GM12872 (cell line): ENCODE data around the gene ME2.

Experiments
- CTCF ChIP-seq: IDR thresholded peaks from 3 replicates; pipeline ENCODE4 v1.5.1; 2011; ENCODE audit warnings: low read depth, mild to moderate bottlenecking, low read length, moderate library complexity; ENCODE audit not compliant: insufficient read depth

ME2 gene

DNA sequence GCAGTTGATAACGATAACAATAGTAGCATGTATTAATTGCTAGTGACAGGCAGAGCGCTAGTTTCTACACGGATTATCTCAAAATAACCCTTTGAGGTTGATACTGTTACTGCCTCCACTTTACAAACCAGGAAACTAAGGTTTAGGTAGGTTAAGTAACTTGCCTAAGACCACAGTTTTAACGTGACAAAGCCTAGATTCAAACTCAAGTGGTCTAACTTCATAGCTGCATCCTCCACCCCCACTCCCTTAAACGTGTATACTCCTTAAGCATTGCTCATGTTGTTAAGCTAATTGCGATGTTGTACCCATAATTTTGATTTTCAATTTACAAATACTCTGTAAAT, 1.2 kb downstream of the ME2 start:
- TF ChIP-seq CTCF, result no peak

- TF ChIP-seq CTCF, result no peak
Observed at GRCh38 chr18:50886929-50887328, 8.0 kb downstream of the ME2 start.

- TF ChIP-seq CTCF, result no peak
Observed at GRCh38 chr18:50895350-50896045, 16.6 kb downstream of the ME2 start.

DNA sequence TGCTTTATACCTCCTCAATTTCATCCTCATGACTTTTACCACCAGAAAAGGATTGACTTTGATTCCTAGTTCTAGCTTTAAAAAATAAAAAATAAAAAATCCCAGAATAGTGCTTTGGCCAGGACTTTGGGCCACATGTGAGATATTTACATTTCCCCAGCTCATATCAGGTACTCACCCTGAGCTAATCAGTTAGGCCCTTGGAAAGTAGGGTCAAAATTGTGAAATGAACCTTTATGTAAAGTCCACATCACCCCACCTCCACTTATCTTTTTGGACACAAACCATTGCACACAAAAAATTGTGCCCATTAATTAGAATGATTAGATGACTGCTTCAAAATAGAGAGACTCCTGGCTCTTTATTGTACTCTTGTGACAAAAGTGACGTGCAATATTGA, 17.2 kb downstream of the ME2 start:
- no peak for TF ChIP-seq CTCF

GRCh38 chr18:50898919-50899318, 20.0 kb downstream of the ME2 start:
- TF ChIP-seq CTCF, result no peak

- no peak for TF ChIP-seq CTCF
Observed at GRCh38 chr18:50902797-50903196, 23.9 kb downstream of the ME2 start.

- TF ChIP-seq CTCF, result no peak
Observed at GRCh38 chr18:50906843-50907242, 27.9 kb downstream of the ME2 start.
